Stimulated activated naive CD4-positive, alpha-beta T cell (primary cell): ENCODE measurements around the gene UBE2L6.
"Not testable (repeated sequence)": the region's sequence is repeated elsewhere in the genome, so short reads cannot be mapped to it uniquely, and the experiment has no call there.

Source experiments
- DNase-seq, 6 experiments: peaks; one replicate each; lab custom pipeline; 2025; lab: John Stamatoyannopoulos, UW

UBE2L6 gene

DNA sequence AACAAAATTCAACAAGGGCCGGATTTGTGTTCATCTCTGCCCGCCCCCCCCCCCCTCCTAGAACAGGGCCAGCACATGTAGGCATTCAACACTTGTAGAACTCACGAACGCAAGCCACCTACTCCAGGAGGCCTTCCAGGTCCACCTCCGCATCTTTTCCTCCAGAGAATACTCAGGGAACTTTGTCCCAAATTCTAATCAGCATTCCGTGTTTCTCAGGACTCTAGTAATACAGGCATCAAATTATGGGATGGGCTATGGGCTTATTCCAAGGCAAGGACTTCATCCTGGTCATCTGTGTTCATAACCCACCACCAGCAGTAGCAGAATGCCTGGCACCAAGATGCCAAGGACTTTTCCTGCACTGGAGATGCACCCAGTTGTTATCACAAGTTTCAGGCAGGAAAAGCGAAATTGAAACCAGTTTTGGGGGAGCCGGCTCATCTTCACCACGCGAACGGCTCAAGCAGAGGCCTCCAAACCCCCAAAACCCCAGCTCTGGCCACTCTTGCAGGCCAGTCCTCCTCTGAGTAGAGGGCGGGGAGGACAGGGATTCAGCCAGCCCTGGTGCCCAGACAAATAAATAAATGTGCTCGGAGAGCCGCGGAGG, 462 bp downstream of the UBE2L6 start:
- peak in 3 of 6 experiments; percentile 38 to 49 (median 40) for DNase-seq

GRCh38 chr11:57566005-57566904, 1.2 kb downstream of the UBE2L6 start:
- DNase-seq: peak in 5 of 6 experiments; percentile 2 to 33 (median 21)

- no peak for DNase-seq
These were observed 4.9 kb downstream of the UBE2L6 start for GRCh38 chr11:57562596-57562995.

GRCh38 chr11:57560146-57560545, 7.3 kb downstream of the UBE2L6 start:
- no peak for DNase-seq

DNA sequence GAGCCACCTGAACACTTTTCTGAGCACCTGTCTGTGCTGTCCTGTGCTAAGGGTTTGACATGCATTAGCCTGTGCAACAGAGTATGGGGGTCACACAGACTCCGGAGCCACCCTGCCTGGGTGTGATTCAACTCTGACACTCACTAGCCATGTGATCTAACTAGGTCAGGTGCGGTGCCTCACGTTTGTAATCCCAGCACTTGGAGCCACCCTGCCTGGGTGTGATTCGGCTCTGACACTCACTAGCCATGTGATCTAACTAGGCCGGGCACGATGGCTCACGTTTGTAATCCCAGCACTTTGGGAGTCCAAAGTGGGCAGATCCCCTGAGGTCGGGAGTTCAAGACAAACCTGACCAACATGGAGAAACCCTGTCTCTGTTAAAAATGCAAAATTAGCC, 11.4 kb downstream of the UBE2L6 start:
- DNase-seq: no peak

- DNase-seq: no peak
These were observed 12.1 kb downstream of the UBE2L6 start for GRCh38 chr11:57555393-57555792.

DNA sequence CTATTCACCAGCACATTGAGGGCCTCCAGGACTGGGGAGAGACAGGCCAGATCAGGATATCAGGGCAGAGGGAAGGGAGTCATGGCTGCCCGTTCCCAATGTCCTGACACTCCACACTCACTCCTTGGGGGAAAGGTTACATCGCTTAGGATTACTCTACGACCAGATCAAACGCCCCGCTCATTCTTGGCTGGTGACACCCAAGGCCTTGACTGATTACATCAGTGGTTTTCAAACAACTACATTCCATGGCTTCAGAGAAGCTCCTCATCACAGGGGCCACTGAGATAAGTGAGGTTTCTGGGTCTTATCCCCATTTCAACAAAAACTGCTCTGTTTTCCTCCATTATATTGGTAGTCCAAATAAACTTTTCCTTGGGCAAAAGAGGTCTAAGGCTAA, 15.0 kb downstream of the UBE2L6 start:
- no peak for DNase-seq

DNA sequence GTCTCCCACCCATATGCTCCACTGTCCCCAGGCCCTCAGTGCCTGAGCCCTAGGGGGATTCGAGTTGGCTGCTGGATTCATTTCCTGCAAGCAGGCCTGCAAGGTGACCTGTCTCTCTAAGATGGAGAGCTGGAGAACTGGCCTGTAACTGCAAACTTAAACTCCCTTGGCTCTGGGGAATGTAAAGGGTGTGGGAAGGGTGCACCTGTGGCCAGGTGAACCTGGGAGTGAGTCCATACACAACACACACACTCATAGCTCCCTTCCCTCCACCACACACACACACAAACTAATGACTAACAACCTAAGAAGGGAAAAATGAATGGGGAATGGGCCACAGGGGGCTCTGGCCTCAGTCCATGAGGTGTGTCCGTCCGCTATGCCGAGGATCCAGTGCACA, 15.5 kb downstream of the UBE2L6 start:
- no peak for DNase-seq

- DNase-seq: no peak
These were observed 17.5 kb downstream of the UBE2L6 start for GRCh38 chr11:57549983-57550382.

- DNase-seq: no peak
These were observed 19.6 kb downstream of the UBE2L6 start for GRCh38 chr11:57547854-57548377.

GRCh38 chr11:57546869-57547475, 20.5 kb downstream of the UBE2L6 start:
- no peak for DNase-seq

- DNase-seq: no peak
These were observed 21.0 kb downstream of the UBE2L6 start for GRCh38 chr11:57546451-57546850.

GRCh38 chr11:57545883-57546282, 21.6 kb downstream of the UBE2L6 start:
- DNase-seq: no peak

DNA sequence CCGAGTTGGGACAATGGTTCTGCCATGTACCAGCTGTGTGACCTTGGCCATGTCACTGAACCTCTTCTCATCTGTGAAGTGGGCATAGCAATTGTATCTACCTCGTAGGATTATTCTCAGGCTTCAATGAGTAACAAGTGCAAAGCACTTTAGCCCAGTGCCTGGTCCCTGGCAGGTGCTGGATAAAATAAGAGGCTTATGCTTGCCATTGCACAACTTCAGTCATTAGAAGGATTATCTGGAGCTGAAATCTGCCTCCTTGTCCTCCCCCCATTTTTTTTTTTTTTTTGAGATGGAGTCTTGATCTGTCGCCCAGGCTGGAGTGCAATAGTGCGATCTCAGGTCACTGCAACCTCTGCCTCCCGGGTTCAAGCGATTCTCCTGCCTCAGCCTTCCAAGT, 22.9 kb downstream of the UBE2L6 start:
- no peak for DNase-seq

- no peak for DNase-seq
These were observed 23.9 kb downstream of the UBE2L6 start for GRCh38 chr11:57543593-57543992.

- DNase-seq: no peak
These were observed 24.9 kb downstream of the UBE2L6 start for GRCh38 chr11:57542582-57542981.

GRCh38 chr11:57541169-57541568, 26.3 kb downstream of the UBE2L6 start:
- no peak for DNase-seq

- DNase-seq: no peak
These were observed 28.1 kb downstream of the UBE2L6 start for GRCh38 chr11:57539342-57539741.

DNA sequence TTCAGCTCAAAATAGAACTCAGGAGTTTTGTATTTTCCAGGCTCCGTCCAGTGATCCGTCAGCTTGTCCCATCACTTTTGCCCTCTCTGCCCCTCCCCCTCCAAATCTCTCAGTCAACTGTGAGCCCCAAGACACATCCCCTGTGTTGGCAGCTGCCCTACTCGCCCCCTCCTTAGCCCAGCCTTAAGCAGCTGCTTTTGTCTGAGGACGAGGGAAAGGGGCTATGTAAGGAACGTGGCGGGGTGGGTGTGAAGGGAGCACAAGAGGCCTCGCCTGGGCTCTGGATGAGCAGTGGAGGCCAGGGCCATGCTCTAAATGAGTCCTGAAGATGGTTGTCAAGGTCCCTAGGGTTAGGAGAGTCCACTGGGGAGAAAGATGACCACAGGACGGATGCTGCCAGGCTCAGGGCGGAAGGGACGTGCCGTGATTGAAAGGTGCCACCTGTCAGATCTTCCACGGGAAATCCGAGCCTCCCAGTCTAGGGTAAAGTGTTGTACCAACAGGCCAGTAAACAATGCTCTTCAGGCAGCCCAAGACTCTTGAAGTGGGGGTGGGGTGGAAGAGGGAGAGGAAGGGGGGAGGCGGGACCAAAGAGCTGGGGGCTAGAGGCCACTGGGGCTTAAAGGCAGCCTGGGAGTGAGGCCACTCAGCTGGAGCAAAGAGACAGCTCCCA, 30.4 kb downstream of the UBE2L6 start, which contains the start of gene SMTNL1:
Gene SMTNL1 (plus strand): TSS at position 649 of the 673 bp plus-strand sequence. CDS start 5,048 bp downstream, outside the sequence.
- no peak for DNase-seq

GRCh38 chr11:57534449-57534848, 33.0 kb downstream of the UBE2L6 start:
- not testable (repeated sequence) for DNase-seq

DNA sequence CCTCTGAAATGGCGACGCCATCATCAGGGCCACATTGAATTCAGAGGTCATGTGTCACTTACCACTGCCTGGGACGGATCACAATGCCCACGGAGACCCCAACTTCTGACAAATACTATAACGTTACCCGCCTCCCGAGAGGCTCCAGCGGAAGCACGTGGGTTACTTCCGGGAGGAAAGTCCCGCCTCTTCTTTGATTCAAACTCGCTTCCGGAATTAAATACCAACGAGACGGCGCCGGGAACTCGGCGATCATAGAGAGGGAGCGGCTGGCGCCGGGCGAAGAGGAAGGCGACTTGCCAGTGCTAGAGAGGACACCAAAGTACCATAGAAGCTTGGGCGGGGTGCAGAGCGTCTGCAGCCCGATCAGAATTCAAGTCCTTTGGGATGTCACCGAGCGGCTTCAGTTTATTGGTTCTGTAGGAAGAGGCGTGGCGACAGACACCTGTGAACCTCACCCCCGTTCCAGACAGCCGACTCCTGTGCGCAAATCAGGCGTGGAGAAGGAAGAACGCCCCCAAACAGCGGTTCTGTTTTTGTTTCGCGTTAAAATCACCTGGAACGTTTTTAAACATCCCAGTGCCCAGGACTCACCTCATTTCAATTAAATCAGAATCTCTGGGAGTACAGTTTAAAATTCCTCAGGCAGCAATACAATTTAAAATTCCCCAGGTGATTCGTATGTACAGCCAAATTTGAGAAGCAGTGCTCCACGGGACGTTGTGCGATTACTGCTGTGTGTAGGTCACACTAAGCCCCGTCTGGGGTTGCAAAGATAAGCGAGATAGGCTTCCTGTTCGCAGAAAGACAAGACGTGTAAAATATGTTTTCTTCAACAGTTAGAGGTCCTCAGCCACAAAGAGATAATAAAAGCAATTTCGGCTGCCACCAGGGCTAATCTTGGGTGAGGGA, 36.6 kb downstream of the UBE2L6 start, which contains the start of gene TIMM10:
Gene TIMM10 (minus strand): TSS at position 159 of the 912 bp plus-strand sequence. CDS start 565 bp downstream, outside the sequence.
- DNase-seq: peak; percentile 83 to 98 (median 94)
